Bone marrow (tissue), 2 donors: Measurements from ENCODE around the gene BCDIN3D.
"Not testable (repeated sequence)": the region's sequence is repeated elsewhere in the genome, so short reads cannot be mapped to it uniquely, and the experiment has no call there.

Source experiments
- DNase-seq, 2 donors: peaks; one replicate each; lab custom pipeline; 2025; lab: John Stamatoyannopoulos, UW

The BCDIN3D gene

GRCh38 chr12:49842519-49843352 lies at the start of gene BCDIN3D:
BCDIN3D (minus strand) TSS chr12:49843106; CDS start chr12:49843087, 19 bp downstream.
- peak; percentile 72 to 85 for DNase-seq

- no peak for DNase-seq
These were observed 49.3 kb upstream of the BCDIN3D start for GRCh38 chr12:49892084-49892731.

- no peak for DNase-seq
These were observed 48.6 kb upstream of the BCDIN3D start for GRCh38 chr12:49891476-49891875.

- DNase-seq = no peak
These were observed 48.1 kb upstream of the BCDIN3D start for GRCh38 chr12:49891012-49891411.

- DNase-seq = no peak
These were observed 47.2 kb upstream of the BCDIN3D start for GRCh38 chr12:49890096-49890461.

GRCh38 chr12:49889361-49890095 lies 46.6 kb upstream of the BCDIN3D start:
- DNase-seq = no peak

GRCh38 chr12:49888461-49889151 lies 45.7 kb upstream of the BCDIN3D start:
- no peak for DNase-seq

- DNase-seq = no peak
These were observed 44.9 kb upstream of the BCDIN3D start for GRCh38 chr12:49887536-49888401.

GRCh38 chr12:49887091-49887490 lies 44.2 kb upstream of the BCDIN3D start:
- DNase-seq = no peak

- DNase-seq = no peak
These were observed 43.0 kb upstream of the BCDIN3D start for GRCh38 chr12:49885663-49886461.

GRCh38 chr12:49885118-49885517 lies 42.2 kb upstream of the BCDIN3D start:
- no peak for DNase-seq

- no peak for DNase-seq
These were observed 40.1 kb upstream of the BCDIN3D start for GRCh38 chr12:49882851-49883464.

GRCh38 chr12:49882248-49882850 lies 39.4 kb upstream of the BCDIN3D start:
- no peak for DNase-seq

GRCh38 chr12:49881415-49882247 lies 38.7 kb upstream of the BCDIN3D start:
- no peak for DNase-seq

- no peak for DNase-seq
These were observed 38.0 kb upstream of the BCDIN3D start for GRCh38 chr12:49880756-49881414.

GRCh38 chr12:49879065-49879464 lies 36.2 kb upstream of the BCDIN3D start:
- DNase-seq = not testable (repeated sequence)

GRCh38 chr12:49878021-49878420 lies 35.1 kb upstream of the BCDIN3D start:
- no peak for DNase-seq

GRCh38 chr12:49877066-49877465 lies 34.2 kb upstream of the BCDIN3D start:
- no peak for DNase-seq
